Measurements from ENCODE around the gene TMIE.

DNA sequence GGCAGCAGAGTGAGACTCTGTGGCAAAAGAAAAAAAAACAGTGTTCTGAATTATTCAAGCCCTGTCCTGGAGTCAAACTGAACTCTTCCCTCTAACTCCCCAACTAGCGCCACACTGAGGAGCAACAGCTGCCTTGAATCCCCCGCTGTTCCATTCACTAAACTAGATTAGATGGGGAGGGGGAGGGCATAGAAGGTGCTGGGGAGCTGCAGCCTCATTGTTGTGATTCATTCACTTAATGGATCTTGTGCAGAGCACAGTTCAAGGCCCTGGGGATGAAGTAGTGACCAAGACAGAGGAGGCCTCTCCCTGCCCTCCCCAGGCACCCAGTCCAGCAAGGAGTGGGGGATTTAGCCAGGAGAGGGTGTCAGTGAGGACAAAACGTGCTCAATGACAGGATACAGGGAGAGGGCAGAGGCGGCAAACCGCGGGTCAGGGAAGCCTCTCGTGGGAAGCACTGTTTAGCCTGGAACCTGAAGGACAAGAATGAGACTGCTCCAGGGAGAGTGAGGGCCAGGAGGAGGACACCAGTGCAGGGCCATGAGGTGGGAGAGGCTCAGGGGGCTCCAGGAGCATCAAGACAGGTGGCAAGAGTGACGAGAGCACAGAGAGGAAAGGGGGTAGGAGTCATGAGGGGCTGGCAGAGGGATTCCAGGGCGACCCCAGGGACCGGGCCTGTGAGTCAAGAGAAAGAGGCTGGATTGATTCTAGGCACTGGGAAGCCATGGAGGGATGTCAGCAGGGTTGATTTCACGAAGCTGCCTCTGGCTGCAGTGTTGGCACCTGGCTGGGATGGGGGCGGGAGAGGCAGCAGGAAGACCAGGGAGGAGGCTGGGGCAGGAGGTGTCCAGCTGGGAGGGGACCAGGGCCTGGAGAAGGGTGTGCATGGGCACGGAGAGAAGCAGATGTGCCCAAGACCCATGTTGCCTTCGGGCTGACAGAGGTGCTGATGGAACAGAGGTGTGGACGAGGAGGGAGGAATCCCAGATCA lies 39.1 kb upstream of the TMIE start:
- TF ChIP-seq, protein P1, sequence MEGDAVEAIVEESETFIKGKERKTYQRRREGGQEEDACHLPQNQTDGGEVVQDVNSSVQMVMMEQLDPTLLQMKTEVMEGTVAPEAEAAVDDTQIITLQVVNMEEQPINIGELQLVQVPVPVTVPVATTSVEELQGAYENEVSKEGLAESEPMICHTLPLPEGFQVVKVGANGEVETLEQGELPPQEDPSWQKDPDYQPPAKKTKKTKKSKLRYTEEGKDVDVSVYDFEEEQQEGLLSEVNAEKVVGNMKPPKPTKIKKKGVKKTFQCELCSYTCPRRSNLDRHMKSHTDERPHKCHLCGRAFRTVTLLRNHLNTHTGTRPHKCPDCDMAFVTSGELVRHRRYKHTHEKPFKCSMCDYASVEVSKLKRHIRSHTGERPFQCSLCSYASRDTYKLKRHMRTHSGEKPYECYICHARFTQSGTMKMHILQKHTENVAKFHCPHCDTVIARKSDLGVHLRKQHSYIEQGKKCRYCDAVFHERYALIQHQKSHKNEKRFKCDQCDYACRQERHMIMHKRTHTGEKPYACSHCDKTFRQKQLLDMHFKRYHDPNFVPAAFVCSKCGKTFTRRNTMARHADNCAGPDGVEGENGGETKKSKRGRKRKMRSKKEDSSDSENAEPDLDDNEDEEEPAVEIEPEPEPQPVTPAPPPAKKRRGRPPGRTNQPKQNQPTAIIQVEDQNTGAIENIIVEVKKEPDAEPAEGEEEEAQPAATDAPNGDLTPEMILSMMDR (IDR thresholded peaks at IDR 0.05), result no peak
- TF ChIP-seq POLR2AphosphoS5 (IDR thresholded peaks at IDR 0.05), result no peak
- TF ChIP-seq POLR2A (IDR thresholded peaks at IDR 0.05), result no peak
- TF ChIP-seq EP300 (IDR thresholded peaks at IDR 0.05), result no peak
